Stimulated activated effector memory CD8-positive, alpha-beta T cell treated with anti-CD3 and anti-CD28 coated beads, Interleukin-12 subunit alpha, Interleukin-12 subunit beta, amount 100 ng/mL, for 72 hours (primary cell): Measurements from ENCODE around the gene NUDT21.
"Not testable (repeated sequence)": the region's sequence is repeated elsewhere in the genome, so short reads cannot be mapped to it uniquely, and the experiment has no call there.

Experiments used
- ATAC-seq: fragments of 150-1000 bp; cut with Tn5 transposase; 2 replicates; pipeline ENCODE4 v1.10.0; 2021
- DNase-seq, 2 donors: peaks; one replicate each; pipeline ENCODE4 v3.0.0; 2021 to 2022; ENCODE audit warnings: low spot score in 2 of 2
- H3K27ac Mint-ChIP-seq: one replicate; pipeline ENCODE4 v1.8.0; 2022; ENCODE audit warnings: mild to moderate bottlenecking, mixed read lengths
- H3K36me3 Mint-ChIP-seq: one replicate; pipeline ENCODE4 v1.8.0; 2022; ENCODE audit warnings: mild to moderate bottlenecking, mixed read lengths
- H3K4me1 Mint-ChIP-seq: one replicate; pipeline ENCODE4 v1.8.0; 2022; ENCODE audit warnings: mixed read lengths
- H3K4me3 Mint-ChIP-seq: one replicate; pipeline ENCODE4 v1.8.0; 2022; ENCODE audit warnings: mild to moderate bottlenecking, mixed read lengths
- H3K9me3 Mint-ChIP-seq: one replicate; pipeline ENCODE4 v1.8.0; 2022; ENCODE audit warnings: mixed read lengths

NUDT21 gene

DNA sequence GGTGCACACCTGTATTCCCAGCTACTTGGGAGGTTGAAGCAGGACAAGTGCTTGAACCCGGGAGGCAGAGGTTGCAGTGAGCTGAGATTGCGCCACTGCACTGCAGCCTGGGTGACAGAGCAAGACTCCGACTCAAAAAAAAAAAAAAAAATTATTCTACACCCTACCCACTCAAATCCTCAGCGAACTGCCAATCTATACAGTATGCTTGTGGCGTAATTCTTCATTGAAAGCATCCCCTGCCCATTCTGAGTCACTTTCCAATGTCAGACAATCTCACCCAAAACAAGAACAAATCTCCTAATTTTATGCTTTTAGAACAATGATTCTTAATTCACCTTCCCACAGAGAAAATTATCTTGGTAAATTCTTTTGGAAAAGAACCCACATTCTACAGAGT is 37.8 kb downstream of the NUDT21 start:
- Mint-ChIP-seq H3K36me3 (peaks cover 59% of the 10 kb centered on the region), H3K4me1 (peaks cover 7% of the 10 kb centered on the region), H3K4me3 (no peak overlapping the region), H3K9me3 (no peaks in the 10 kb centered on the region), H3K27ac (no peak overlapping the region)
- no peak for DNase-seq
- no peak for ATAC-seq

DNA sequence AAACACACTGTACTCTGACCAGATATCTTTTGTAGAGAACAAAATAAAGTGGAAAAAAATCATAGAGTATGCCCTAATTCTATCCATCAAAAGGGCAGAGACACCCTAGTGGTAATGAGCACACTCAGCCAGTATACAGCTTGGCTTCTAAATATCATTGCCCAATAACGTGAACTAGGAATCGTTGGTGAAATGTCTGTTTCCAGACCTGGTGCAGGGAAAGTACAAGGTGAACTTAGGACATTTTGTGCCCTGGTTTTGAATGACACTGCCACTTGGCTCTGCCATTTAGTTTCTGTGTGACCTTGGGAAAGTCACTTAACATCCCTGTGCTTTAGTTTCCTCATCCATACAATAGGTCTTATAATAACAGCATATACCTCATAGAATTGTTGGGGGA is 39.5 kb downstream of the NUDT21 start:
- Mint-ChIP-seq H3K9me3 (no peaks in the 10 kb centered on the region), H3K36me3 (peaks cover 76% of the 10 kb centered on the region), H3K27ac (no peak overlapping the region), H3K4me3 (no peak overlapping the region), H3K4me1 (peaks cover 9% of the 10 kb centered on the region)
- DNase-seq, result no peak
- no peak for ATAC-seq

DNA sequence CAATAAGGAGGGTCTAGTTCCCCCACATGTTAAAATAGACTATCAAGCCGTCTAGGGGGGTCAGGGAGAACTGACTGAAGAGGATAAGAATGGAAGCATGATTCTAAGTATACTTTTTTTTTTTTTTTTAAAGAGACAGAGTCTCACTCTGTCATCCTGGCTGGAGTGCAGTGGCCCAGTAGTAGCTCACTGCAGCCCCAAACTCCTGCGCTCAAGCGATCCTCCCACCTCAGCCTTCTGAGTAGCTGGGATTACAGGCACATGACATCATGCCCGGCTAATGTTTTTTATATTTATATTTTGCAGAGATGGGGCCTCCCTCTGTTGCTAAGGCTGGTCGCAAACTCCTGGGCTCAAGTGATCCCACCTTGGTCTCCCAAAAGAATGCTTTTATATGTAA is 40.0 kb downstream of the NUDT21 start:
- DNase-seq (no peak), ATAC-seq (no peak)
- Mint-ChIP-seq H3K9me3 (no peaks in the 10 kb centered on the region), H3K4me3 (no peak overlapping the region), H3K4me1 (peaks cover 9% of the 10 kb centered on the region), H3K27ac (no peak overlapping the region), H3K36me3 (peaks cover 81% of the 10 kb centered on the region)

DNA sequence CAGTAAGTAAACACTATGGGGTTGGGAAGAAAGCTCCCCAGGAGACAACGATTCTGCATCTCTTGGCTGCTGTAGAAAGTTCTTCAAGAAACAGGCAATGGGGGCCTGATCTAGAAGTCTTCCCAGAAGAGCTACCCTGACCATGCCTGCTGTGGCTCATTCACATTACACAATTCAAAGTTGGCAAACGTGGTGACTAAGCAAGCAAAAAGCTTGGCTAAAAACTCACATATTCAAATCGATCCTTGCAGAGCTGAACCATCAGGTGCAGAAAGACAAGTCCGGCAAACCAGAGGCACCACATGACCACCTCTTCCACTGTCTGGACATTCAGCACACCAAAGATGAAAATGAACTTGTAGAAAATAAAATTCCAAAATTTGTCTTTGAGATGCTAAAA is 41.9 kb downstream of the NUDT21 start:
- DNase-seq (no peak), ATAC-seq (no peak)
- H3K9me3 Mint-ChIP-seq, result no peaks in the 10 kb centered on the region
- H3K36me3 Mint-ChIP-seq, result peaks cover 97% of the 10 kb centered on the region
- no peak overlapping the region for H3K4me3 Mint-ChIP-seq
- H3K27ac Mint-ChIP-seq, result no peak overlapping the region
- peaks cover 9% of the 10 kb centered on the region for H3K4me1 Mint-ChIP-seq

DNA sequence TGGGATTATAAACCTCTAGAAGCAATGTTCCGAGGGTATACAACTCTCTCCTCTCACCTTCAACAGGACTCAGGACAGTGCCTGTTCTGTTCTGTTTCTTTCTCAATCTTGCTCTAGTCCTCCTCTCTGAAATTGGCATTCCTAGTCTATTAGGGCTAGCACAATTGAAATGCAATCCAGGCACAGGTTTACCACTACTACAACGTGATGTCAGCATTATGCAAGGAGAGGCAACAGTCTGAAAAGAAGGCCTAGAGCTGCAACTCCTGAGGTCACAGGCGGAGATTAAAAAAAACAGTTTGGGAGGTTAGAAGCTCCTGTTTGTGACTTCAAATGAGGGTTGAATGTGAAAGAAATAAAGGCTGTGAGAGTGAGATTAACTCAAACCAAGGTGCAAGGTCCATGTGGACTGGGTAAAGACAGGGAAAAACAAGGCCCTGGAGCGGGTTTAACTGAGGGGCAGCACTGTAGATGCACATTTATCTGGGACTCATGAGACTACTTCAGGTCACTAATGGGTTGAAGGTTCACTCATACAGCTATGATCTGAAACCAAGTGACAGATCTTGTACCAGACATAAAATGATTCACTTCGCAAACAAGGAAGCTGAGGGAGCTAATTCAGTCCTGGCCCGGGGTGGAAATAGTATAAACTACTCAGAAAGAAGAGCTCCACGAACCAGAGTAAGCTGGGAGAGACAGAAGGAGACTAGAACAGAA is 42.6 kb downstream of the NUDT21 start:
- ATAC-seq (no peak), DNase-seq (no peak)
- Mint-ChIP-seq H3K36me3 (peaks cover 97% of the 10 kb centered on the region), H3K4me3 (no peak overlapping the region), H3K9me3 (no peaks in the 10 kb centered on the region), H3K4me1 (peaks cover 9% of the 10 kb centered on the region), H3K27ac (peak overlapping the region; percentile 17)

DNA sequence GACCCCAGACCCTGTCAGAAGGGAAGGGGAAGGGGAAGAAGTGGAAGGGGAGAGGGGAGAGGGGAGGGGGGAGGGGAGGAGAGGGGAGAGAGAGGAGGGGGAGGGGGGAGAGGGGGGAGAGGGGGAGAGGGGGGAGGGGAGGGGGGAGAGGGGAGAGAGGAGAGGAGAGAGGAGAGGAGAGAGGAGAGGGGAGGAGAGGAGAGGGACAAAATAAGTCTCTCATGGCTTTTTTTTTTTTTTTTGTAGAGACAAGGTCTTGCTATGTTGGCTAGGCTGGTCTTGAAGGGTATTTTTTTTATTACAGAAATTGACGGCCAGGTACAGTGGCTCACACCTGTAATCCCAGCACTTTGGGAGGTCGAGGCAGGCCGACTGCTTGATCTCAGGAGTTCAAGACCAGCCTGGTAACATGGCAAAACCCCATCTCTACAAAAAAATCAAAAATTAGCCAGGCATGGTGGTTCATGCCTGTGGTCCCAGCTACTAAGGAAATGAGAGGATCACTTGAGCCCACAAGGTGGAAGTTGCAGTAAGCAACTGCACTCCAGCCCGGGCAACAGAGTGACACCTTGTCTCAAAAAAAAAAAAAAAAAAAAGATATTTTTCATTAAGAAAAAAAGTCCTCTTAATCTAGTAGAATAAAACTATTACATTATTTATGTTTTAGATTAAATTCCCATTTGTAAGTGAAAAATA is 45.0 kb downstream of the NUDT21 start:
- ATAC-seq, result no peak
- no peak overlapping the region for H3K4me3 Mint-ChIP-seq
- no peak for DNase-seq
- H3K4me1 Mint-ChIP-seq, result peaks cover 9% of the 10 kb centered on the region
- peak overlapping the region; percentile 71 for H3K27ac Mint-ChIP-seq
- H3K9me3 Mint-ChIP-seq, result no peaks in the 10 kb centered on the region
- H3K36me3 Mint-ChIP-seq, result peaks cover 98% of the 10 kb centered on the region

DNA sequence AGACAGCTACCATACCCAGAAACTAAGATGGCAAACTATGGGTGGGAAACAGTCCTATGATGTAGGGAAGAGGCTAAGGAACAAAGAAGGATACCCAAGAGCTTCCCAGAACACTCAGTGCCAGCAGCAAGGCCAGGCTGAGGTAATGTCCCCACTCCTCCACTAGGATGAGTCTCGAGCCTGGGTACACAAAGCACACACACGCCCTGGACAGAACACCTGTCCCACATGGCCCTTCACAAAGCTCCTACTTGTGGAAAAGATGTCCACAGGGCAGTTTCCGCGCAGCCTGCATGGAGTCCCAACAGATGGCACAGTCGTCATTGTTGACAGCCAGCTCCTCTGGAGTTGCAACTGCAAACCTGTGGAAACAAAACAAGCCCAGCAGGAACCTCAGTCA is 49.6 kb downstream of the NUDT21 start:
- ATAC-seq, result no peak
- Mint-ChIP-seq H3K9me3 (no peaks in the 10 kb centered on the region), H3K4me3 (no peak overlapping the region), H3K27ac (no peak overlapping the region), H3K4me1 (peaks cover 11% of the 10 kb centered on the region), H3K36me3 (peaks cover 85% of the 10 kb centered on the region)
- DNase-seq, result no peak

DNA sequence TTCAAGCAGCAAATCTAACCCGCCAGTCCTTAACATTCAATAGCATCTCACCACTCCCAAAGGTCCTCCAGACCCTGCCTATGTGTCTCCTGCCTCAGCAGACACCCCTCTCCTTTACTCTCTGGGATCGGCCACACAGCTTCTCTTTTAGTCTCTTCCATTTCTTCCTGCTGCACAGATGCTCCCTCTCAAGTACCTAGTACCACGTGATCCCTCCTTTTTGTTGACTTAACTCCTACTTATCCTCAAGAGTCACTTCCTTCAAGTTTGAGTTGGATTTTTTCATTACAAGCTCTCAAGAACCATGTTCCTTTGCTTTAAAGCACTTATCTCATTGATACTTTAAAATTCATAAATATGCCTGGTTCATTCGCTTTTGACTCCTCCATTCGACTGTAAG is 50.7 kb downstream of the NUDT21 start:
- no peak for ATAC-seq
- peak overlapping the region; percentile 8 for H3K27ac Mint-ChIP-seq

DNA sequence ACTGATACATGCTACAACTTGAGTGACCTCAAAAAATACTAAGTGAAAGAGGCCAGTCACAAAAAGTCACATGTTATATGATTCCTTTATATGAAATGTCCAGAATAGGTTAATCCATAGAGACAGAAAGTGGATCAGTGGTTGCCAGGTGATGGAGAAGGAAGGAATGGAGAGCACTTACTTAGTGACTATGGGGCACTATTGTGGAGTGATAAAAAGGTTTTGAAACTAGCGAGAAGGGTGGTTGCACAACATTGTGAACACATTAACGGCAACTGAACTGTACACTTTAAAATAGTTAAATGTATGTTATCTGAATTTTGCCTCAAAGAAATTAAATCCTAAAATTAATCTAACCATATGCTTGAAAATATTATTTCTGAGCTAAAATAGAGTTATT is 51.6 kb downstream of the NUDT21 start:
- peaks cover 11% of the 10 kb centered on the region for H3K4me1 Mint-ChIP-seq
- H3K36me3 Mint-ChIP-seq, result peaks cover 77% of the 10 kb centered on the region
- DNase-seq (no peak), ATAC-seq (no peak)
- H3K4me3 Mint-ChIP-seq, result no peak overlapping the region
- H3K27ac Mint-ChIP-seq, result no peak overlapping the region
- H3K9me3 Mint-ChIP-seq, result no peaks in the 10 kb centered on the region

More for the DNA sequence above, 50.7 kb downstream of the NUDT21 start:
- Mint-ChIP-seq H3K4me1 (peaks cover 11% of the 10 kb centered on the region), H3K9me3 (no peaks in the 10 kb centered on the region), H3K4me3 (no peak overlapping the region), H3K36me3 (peaks cover 77% of the 10 kb centered on the region)
- DNase-seq, result no peak

DNA sequence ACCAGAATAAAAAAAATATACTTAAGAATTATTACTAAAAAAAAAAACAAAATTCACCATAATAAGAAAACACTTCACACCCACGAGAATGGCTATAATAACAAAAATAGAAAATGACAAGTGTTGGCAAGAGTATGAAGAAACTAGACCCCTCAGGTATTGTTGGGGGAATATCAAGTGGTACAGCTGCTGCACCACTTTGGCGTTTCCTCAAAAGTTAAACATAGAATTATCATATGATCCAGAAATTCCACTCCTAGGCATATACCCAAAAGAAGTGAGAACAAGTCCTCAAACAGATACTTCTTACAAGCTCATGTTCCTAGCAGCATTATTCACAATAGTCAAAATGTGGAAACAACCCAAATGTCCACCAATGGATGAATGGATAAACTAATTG is 52.1 kb downstream of the NUDT21 start:
- Mint-ChIP-seq H3K4me1 (peaks cover 14% of the 10 kb centered on the region), H3K36me3 (peaks cover 77% of the 10 kb centered on the region), H3K4me3 (no peak overlapping the region), H3K27ac (no peak overlapping the region), H3K9me3 (no peaks in the 10 kb centered on the region)
- no peak for DNase-seq
- no peak for ATAC-seq

DNA sequence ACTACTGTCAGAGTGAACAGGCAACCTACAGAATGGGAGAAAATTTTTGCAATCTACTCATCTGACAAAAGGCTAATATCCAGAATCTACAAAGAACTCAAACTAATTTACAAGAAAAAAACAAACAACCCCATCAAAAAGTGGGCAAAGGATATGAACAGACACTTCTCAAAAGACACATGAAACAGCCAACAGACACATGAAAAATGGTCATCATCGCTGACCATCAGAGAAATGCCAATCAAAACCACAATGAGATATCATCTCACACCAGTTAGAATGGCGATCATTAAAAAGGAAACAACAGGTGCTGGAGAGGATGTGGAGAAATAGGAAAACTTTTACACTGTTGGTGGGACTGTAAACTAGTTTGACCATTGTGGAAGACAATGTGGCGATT is 54.4 kb downstream of the NUDT21 start:
- ATAC-seq, H3K27ac Mint-ChIP-seq, DNase-seq, H3K9me3 Mint-ChIP-seq, H3K4me3 Mint-ChIP-seq: not testable (repeated sequence)
- Mint-ChIP-seq H3K4me1 (peaks cover 20% of the 10 kb centered on the region), H3K36me3 (peaks cover 74% of the 10 kb centered on the region)

DNA sequence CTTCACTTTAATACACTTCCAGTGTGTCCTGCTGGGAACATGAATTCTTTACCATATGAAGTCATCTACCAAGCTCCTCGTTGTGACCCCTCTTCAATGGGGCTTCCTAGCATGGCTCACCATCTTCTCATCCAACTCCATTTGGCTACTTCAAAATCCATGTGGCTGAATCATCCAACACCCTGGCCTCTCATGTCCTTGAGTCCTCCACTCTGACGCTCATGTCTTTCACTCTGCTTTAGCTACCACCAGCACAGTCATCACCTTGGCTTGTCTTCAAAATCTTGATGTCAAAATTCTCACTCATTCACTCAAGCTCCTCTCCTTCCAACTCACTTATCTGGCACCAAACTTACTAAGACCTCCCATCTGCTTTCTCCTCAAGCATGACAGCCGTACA is 61.6 kb downstream of the NUDT21 start:
- peaks cover 14% of the 10 kb centered on the region for H3K4me1 Mint-ChIP-seq
- H3K27ac Mint-ChIP-seq, result peak overlapping the region; percentile 5
- H3K36me3 Mint-ChIP-seq, result peaks cover 77% of the 10 kb centered on the region
- H3K9me3 Mint-ChIP-seq, result no peaks in the 10 kb centered on the region
- DNase-seq (no peak), ATAC-seq (no peak)
- H3K4me3 Mint-ChIP-seq, result no peak overlapping the region

DNA sequence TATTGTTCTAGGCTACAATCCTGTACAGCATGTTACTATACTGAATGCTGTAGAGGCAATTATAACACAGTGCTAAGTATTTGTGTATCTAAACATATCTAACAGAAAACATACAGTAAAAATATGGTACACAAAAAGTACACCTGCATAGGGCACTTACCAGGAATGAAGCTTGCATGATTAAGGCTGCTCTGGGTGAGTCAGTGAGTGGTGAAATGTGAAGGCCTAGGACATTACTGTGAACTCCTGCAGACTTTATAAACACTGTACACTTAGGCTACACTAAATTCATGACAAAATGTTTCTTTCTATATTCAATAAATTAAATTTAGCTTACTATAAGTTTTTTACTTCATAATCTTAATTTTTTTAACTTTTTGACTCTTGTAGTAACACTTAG is 62.9 kb downstream of the NUDT21 start:
- no peak overlapping the region for H3K27ac Mint-ChIP-seq
- H3K9me3 Mint-ChIP-seq, result peaks cover 5% of the 10 kb centered on the region
- no peak overlapping the region for H3K4me3 Mint-ChIP-seq
- H3K4me1 Mint-ChIP-seq, result peaks cover 5% of the 10 kb centered on the region
- H3K36me3 Mint-ChIP-seq, result peaks cover 77% of the 10 kb centered on the region
- DNase-seq (no peak), ATAC-seq (no peak)

DNA sequence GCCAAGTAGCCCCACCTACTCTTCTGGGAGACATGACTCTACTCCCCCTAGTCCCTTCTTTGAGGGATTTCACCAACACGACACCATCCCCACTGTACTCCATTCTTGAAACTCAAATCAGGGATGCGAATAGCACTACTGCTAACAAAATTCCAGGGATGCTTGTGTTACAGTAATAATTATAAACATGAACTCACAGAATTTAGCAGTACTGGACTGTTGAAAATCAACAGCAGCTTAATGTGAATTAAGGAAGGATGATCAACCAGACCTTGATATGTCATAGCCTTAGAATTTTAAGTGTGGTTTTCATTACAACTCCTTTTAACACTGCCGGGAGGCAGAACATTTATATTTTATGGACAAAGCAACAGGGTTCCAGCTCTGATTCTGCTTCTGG is 63.7 kb downstream of the NUDT21 start:
- Mint-ChIP-seq H3K9me3 (peaks cover 8% of the 10 kb centered on the region), H3K4me3 (no peak overlapping the region), H3K4me1 (peaks cover 5% of the 10 kb centered on the region), H3K36me3 (peaks cover 77% of the 10 kb centered on the region), H3K27ac (no peak overlapping the region)
- ATAC-seq, result no peak
- DNase-seq, result no peak

DNA sequence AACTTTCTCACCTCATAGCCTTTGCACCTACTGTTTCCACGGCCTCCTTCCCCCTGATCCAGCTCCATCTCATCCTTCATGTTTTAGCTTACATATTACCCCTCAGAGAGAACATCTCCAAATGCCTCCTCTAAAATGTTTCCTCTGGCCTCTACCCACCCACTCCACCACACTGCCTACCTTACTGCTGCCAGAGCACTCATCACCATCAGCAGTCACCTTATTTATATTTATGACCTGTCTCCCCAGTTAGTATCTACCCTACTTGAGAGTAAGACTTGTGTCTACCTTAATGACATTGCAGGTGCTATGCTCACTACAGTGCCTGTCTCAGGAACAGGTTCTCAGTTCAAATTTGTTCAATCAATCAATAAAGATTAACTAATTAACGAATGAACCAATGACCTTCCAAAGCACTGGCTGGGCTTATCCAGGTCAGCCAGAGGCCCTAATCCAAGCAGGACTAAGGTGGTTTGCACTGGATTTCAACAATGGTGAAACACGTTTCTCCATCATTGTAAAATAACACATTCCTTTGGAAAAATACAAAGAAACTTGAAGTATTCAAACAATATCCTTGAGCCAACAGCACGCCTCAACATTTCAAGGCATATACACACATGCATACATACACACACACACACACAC is 66.9 kb downstream of the NUDT21 start:
- H3K36me3 Mint-ChIP-seq, result peaks cover 81% of the 10 kb centered on the region
- H3K27ac Mint-ChIP-seq, result no peak overlapping the region
- no peaks in the 10 kb centered on the region for H3K4me1 Mint-ChIP-seq
- no peak overlapping the region for H3K4me3 Mint-ChIP-seq
- DNase-seq (no peak), ATAC-seq (no peak)
- H3K9me3 Mint-ChIP-seq, result peaks cover 16% of the 10 kb centered on the region

DNA sequence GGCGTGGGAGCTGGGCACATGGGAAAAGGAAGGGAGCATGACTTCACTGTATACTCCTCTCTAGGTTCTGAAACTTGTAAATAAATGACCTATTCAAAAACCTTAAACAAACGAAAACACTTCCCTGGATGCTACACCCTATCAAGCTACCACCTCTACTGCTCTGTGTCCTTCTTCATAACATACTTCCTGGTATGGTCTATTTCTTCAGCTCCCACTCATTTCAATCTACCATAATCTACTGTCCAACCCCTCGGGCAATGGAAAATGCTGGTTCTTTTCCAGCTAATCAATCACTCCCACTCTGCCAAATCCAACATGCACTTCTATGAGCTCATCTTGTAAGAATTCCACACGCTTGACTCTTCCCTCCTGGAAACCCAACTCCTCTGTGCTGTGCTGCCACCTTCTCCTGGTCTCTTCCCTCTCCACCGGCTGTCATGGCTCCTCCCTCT is 68.2 kb downstream of the NUDT21 start:
- no peaks in the 10 kb centered on the region for H3K4me1 Mint-ChIP-seq
- peaks cover 76% of the 10 kb centered on the region for H3K36me3 Mint-ChIP-seq
- no peak overlapping the region for H3K4me3 Mint-ChIP-seq
- peaks cover 16% of the 10 kb centered on the region for H3K9me3 Mint-ChIP-seq
- DNase-seq (no peak), ATAC-seq (no peak)
- H3K27ac Mint-ChIP-seq, result no peak overlapping the region
